HepG2 (cell line): ENCODE data around the gene NPDC1.

Experiments used
- CTCF ChIP-seq: sonication (generic); formaldehyde crosslinking; IDR thresholded peaks from 2 replicates; pipeline ENCODE4 v1.5.0; 2020; ENCODE audit warnings: mild to moderate bottlenecking, missing genetic modification reagents, moderate library complexity
- FOXO1 ChIP-seq: sonication (generic); formaldehyde crosslinking; IDR thresholded peaks from 2 replicates; pipeline ENCODE4 v1.4.0; 2020; ENCODE audit warnings: missing genetic modification reagents
- PAX8 ChIP-seq: sonication (generic); formaldehyde crosslinking; IDR thresholded peaks from 2 replicates; pipeline ENCODE4 v1.8.0; 2022; ENCODE audit warnings: mild to moderate bottlenecking, missing genetic modification reagents, borderline replicate concordance
- POLR2A ChIP-seq, 2 experiments: IDR thresholded peaks; 2 replicates each; pipeline ENCODE4 v1.6.1; 2011; ENCODE audit warnings: low read depth in 2 of 2, low read length in 2 of 2, mild to moderate bottlenecking in 1 of 2, moderate library complexity in 1 of 2; ENCODE audit not compliant: insufficient read depth in 1 of 2
- RBM22 ChIP-seq: fragments of 200-400 bp; formaldehyde crosslinking; optimal IDR thresholded peaks from 2 replicates; pipeline ENCODE3; 2017; ENCODE audit warnings: mild to moderate bottlenecking, low read length, moderate library complexity
- ZNF3 ChIP-seq: IDR thresholded peaks from 2 replicates; pipeline ENCODE4 v1.7.0; 2017; ENCODE audit warnings: inconsistent platforms

GRCh38 chr9:137012694-137013570, 33.0 kb downstream of the NPDC1 start:
- no peak for TF ChIP-seq CTCF
- no peak for TF ChIP-seq ZNF3 (CRISPR knock-in tag)
- no peak for TF ChIP-seq POLR2A (IDR thresholded peaks at IDR 0.05; ENCODE audit: insufficient read depth in 1 of 2, low read depth in 2 of 2, low read length in 2 of 2)
- no peak for TF ChIP-seq FOXO1 (CRISPR knock-in tag)
- no peak for TF ChIP-seq RBM22
- no peak for TF ChIP-seq PAX8 (CRISPR knock-in tag)
